Vagina (tissue), 2 donors: ENCODE data around the gene ZNF107.
"Not testable (repeated sequence)": the region's sequence is repeated elsewhere in the genome, so short reads cannot be mapped to it uniquely, and the experiment has no call there.

Experiments
- CTCF ChIP-seq, 3 experiments: fragments of 450-650 bp in 2 of 3; fragments of 200-600 bp in 1 of 3; sonication (generic) in 1 of 3; IDR thresholded peaks; one replicate each; pipeline ENCODE4 v1.5.1; 2017 to 2019; ENCODE audit warnings: antibody characterized with exemption in 3 of 3, mild to moderate bottlenecking in 2 of 3, moderate library complexity in 2 of 3
- POLR2A ChIP-seq, 2 donors: fragments of 450-650 bp; IDR thresholded peaks; one replicate each; pipeline ENCODE4 v1.6.1; 2017; ENCODE audit warnings: antibody characterized with exemption in 2 of 2, mild to moderate bottlenecking in 2 of 2, moderate library complexity in 2 of 2

- TF ChIP-seq CTCF, POLR2A (IDR thresholded peaks at IDR 0.05): not testable (repeated sequence)
Observed at GRCh38 chr7:64697863-64698262, 31.9 kb downstream of the ZNF107 start.
